AML-193 (cell line): ENCODE measurements around the gene OGFOD1.

ENCODE experiments used
- DNase-seq, 2 experiments: peaks; one replicate each; lab custom pipeline; 2025; lab: John Stamatoyannopoulos, UW

Gene OGFOD1

GRCh38 chr16:56426585-56426984, 24.8 kb upstream of the OGFOD1 start:
- no peak for DNase-seq

- no peak for DNase-seq
Measured at GRCh38 chr16:56428091-56428490, 23.3 kb upstream of the OGFOD1 start.

- no peak for DNase-seq
Measured at GRCh38 chr16:56436258-56436657, 15.1 kb upstream of the OGFOD1 start.

GRCh38 chr16:56438038-56438437, 13.3 kb upstream of the OGFOD1 start:
- DNase-seq: no peak

GRCh38 chr16:56447286-56447685, 4.1 kb upstream of the OGFOD1 start:
- DNase-seq: no peak

GRCh38 chr16:56448005-56448404, 3.3 kb upstream of the OGFOD1 start:
- DNase-seq: no peak

GRCh38 chr16:56450275-56450985, 924 bp upstream of the OGFOD1 start:
- DNase-seq: no peak

GRCh38 chr16:56451753-56452689, 667 bp downstream of the OGFOD1 start:
- DNase-seq: no peak

- DNase-seq: no peak
Measured at GRCh38 chr16:56457927-56458470, 6.6 kb downstream of the OGFOD1 start.

- DNase-seq: no peak
Measured at GRCh38 chr16:56460101-56460500, 8.7 kb downstream of the OGFOD1 start.

- DNase-seq: no peak
Measured at GRCh38 chr16:56462064-56462796, 10.9 kb downstream of the OGFOD1 start.

GRCh38 chr16:56463153-56463552, 11.8 kb downstream of the OGFOD1 start:
- DNase-seq: no peak

- no peak for DNase-seq
Measured at GRCh38 chr16:56466344-56466743, 15.0 kb downstream of the OGFOD1 start.

- no peak for DNase-seq
Measured at GRCh38 chr16:56468800-56469199, 17.4 kb downstream of the OGFOD1 start.

- DNase-seq: no peak
Measured at GRCh38 chr16:56469748-56470147, 18.4 kb downstream of the OGFOD1 start.

- no peak for DNase-seq
Measured at GRCh38 chr16:56470232-56470631, 18.9 kb downstream of the OGFOD1 start.

- DNase-seq: no peak
Measured at GRCh38 chr16:56470666-56471065, 19.3 kb downstream of the OGFOD1 start.

GRCh38 chr16:56475201-56475600, 23.8 kb downstream of the OGFOD1 start:
- no peak for DNase-seq

- DNase-seq: peak in 1 of 2 experiments; percentile 29
Measured at GRCh38 chr16:56477096-56477878, 25.9 kb downstream of the OGFOD1 start.

GRCh38 chr16:56478281-56479049, 27.1 kb downstream of the OGFOD1 start:
- peak; percentile 58 to 70 for DNase-seq

GRCh38 chr16:56479469-56479868, 28.1 kb downstream of the OGFOD1 start:
- DNase-seq: no peak
